Type B pancreatic cell (in vitro differentiated cells): Measurements from ENCODE around the gene MAP2K4. TPM values are rescaled to one million over a fixed set of nuclear protein-coding genes. Genes with fewer than 3 reads are reported as not detected.
"Not testable (repeated sequence)": the region's sequence is repeated elsewhere in the genome, so short reads cannot be mapped to it uniquely, and the experiment has no call there.

Source experiments
- DNase-seq: peaks from one replicate; pipeline ENCODE4 v3.0.0; 2021; ENCODE audit warnings: mixed read lengths; ENCODE audit not compliant: unreplicated experiment; ENCODE audit errors: extremely low spot score
- H3K27ac Mint-ChIP-seq: 2 replicates; pipeline ENCODE4 v1.8.0; 2021; ENCODE audit warnings: mild to moderate bottlenecking, mixed read lengths
- H3K27me3 Mint-ChIP-seq: 2 replicates; pipeline ENCODE4 v1.8.0; 2021; ENCODE audit warnings: mixed read lengths
- H3K36me3 Mint-ChIP-seq: 2 replicates; pipeline ENCODE4 v1.8.0; 2021; ENCODE audit warnings: mixed read lengths
- H3K4me1 Mint-ChIP-seq: one replicate; pipeline ENCODE4 v1.8.0; 2021; ENCODE audit warnings: mixed read lengths; ENCODE audit not compliant: unreplicated experiment
- H3K4me3 Mint-ChIP-seq: 2 replicates; pipeline ENCODE4 v1.8.0; 2021; ENCODE audit warnings: mild to moderate bottlenecking, mixed read lengths
- H3K9me3 Mint-ChIP-seq: 2 replicates; pipeline ENCODE4 v1.8.0; 2021; ENCODE audit warnings: mixed read lengths
- total RNA-seq: library from RNA; stranded (reverse); gene quantifications from 2 replicates; pipeline ENCODE4 v1.2.1, GENCODE V29; 2021; ENCODE audit warnings: low replicate concordance
- TF ChIP-seq, protein P1 (sequence below): fragments of 200-600 bp; sonication (generic); conservative IDR thresholded peaks from 2 replicates; pipeline ENCODE4 v1.5.0; 2021; ENCODE audit warnings: antibody characterized with exemption, mild to moderate bottlenecking

MAP2K4 gene
- total RNA-seq, 1 donor from 2014 or later = 49.6 TPM

DNA sequence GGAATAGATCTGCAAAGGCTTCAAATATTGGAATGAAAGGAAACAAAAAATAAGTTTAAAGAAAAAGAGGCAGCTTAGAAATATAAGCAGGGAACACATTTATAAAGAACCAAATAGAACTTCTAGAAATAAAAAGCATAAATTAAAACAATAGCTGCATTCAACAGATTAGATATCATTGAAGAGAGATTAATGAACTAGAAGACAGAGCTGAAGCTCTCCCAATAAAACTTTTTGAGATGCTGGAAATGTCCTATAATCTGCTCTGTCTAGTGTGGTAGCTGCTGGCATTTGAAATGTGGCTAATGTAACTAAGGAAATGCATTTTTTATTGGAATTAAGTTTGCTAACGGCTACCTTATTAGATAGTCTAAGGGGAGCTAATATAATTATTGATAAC, 115.6 kb downstream of the MAP2K4 start:
- Mint-ChIP-seq H3K9me3 (peaks cover 13% of the 10 kb centered on the region), H3K4me1 (no peaks in the 10 kb centered on the region), H3K27ac (no peak overlapping the region), H3K4me3 (no peak overlapping the region), H3K36me3 (peaks cover 50% of the 10 kb centered on the region), H3K27me3 (no peaks in the 10 kb centered on the region)
- DNase-seq = no peak
- TF ChIP-seq, protein P1, sequence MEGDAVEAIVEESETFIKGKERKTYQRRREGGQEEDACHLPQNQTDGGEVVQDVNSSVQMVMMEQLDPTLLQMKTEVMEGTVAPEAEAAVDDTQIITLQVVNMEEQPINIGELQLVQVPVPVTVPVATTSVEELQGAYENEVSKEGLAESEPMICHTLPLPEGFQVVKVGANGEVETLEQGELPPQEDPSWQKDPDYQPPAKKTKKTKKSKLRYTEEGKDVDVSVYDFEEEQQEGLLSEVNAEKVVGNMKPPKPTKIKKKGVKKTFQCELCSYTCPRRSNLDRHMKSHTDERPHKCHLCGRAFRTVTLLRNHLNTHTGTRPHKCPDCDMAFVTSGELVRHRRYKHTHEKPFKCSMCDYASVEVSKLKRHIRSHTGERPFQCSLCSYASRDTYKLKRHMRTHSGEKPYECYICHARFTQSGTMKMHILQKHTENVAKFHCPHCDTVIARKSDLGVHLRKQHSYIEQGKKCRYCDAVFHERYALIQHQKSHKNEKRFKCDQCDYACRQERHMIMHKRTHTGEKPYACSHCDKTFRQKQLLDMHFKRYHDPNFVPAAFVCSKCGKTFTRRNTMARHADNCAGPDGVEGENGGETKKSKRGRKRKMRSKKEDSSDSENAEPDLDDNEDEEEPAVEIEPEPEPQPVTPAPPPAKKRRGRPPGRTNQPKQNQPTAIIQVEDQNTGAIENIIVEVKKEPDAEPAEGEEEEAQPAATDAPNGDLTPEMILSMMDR = no peak

GRCh38 chr17:12136646-12137045, 116.0 kb downstream of the MAP2K4 start:
- DNase-seq = no peak
- H3K27me3 Mint-ChIP-seq = no peaks in the 10 kb centered on the region
- H3K27ac Mint-ChIP-seq = no peak overlapping the region
- no peak overlapping the region for H3K4me3 Mint-ChIP-seq
- peaks cover 54% of the 10 kb centered on the region for H3K36me3 Mint-ChIP-seq
- TF ChIP-seq, protein P1 = no peak
- H3K4me1 Mint-ChIP-seq = no peaks in the 10 kb centered on the region
- peaks cover 13% of the 10 kb centered on the region for H3K9me3 Mint-ChIP-seq

DNA sequence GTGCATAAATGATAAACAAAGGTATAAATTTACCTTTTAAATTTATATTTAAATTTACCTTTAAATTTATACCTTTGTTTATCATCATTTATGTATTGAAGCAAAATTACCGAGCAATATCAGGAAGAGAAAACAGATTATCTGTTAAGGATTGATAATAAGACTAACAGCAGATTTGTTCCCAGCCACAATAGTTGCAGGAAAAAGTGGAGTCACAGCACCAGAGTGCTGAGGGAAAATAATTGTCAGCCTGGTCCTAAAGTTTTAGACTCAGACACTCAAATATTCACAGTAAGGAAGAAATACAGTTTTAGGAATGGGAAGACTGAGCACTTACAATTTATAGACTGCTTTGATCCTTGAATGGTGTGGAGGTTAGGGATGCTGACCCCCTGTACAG, 117.2 kb downstream of the MAP2K4 start:
- no peak overlapping the region for H3K27ac Mint-ChIP-seq
- no peaks in the 10 kb centered on the region for H3K4me1 Mint-ChIP-seq
- no peaks in the 10 kb centered on the region for H3K27me3 Mint-ChIP-seq
- no peak for DNase-seq
- no peak overlapping the region for H3K4me3 Mint-ChIP-seq
- peaks cover 57% of the 10 kb centered on the region for H3K36me3 Mint-ChIP-seq
- TF ChIP-seq, protein P1 = no peak
- peaks cover 13% of the 10 kb centered on the region for H3K9me3 Mint-ChIP-seq

DNA sequence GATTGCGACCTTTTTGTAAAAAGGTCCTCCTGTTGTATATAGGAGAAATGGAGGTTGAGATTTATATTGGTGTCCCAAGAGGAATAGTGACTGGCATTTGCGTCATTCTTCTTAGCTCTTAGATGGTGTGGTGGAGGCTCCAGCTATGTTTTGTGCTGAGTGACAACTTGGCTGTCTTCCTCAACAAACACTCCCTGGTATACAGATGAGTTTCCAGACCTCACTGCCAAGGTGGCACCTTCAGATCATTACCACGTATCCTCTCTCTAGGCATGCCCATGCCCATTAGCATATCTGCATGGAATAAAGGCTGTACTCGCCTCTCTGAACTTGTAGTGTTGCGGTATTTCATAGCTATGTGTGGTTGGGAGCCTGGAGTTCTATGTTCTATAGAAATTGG, 120.0 kb downstream of the MAP2K4 start:
- H3K36me3 Mint-ChIP-seq = peaks cover 69% of the 10 kb centered on the region

GRCh38 chr17:12162187-12162586, 141.5 kb downstream of the MAP2K4 start:
- H3K4me1 Mint-ChIP-seq, H3K27me3 Mint-ChIP-seq, DNase-seq, H3K27ac Mint-ChIP-seq, H3K4me3 Mint-ChIP-seq, H3K9me3 Mint-ChIP-seq, H3K36me3 Mint-ChIP-seq: not testable (repeated sequence)

More for the DNA sequence above, 120.0 kb downstream of the MAP2K4 start:
- H3K4me3 Mint-ChIP-seq = no peak overlapping the region
- no peaks in the 10 kb centered on the region for H3K27me3 Mint-ChIP-seq
- TF ChIP-seq, protein P1 = no peak
- peaks cover 13% of the 10 kb centered on the region for H3K9me3 Mint-ChIP-seq
- DNase-seq = no peak
- no peaks in the 10 kb centered on the region for H3K4me1 Mint-ChIP-seq
- H3K27ac Mint-ChIP-seq = no peak overlapping the region

- Mint-ChIP-seq H3K27ac (no peak overlapping the region), H3K4me3 (no peak overlapping the region), H3K4me1 (no peaks in the 10 kb centered on the region), H3K36me3 (no peaks in the 10 kb centered on the region), H3K27me3 (no peaks in the 10 kb centered on the region), H3K9me3 (no peaks in the 10 kb centered on the region)
- TF ChIP-seq, protein P1 = no peak
- DNase-seq = no peak
Observed at GRCh38 chr17:12164085-12164484, 143.4 kb downstream of the MAP2K4 start.
